Fibroblast of lung (primary cell): ENCODE data around the gene C1orf167. TPM values are rescaled to one million over a fixed set of nuclear protein-coding genes. Genes with fewer than 3 reads are reported as not detected.

Experiments
- DNase-seq, 2 donors: peaks; one replicate each; pipeline versions ENCODE4 v3.0.0 to v3.0.0-alpha.2; 2010; ENCODE audit warnings: low read depth in 2 of 2
- H2AFZ ChIP-seq: 2 replicates; pipeline ENCODE4 v1.5.1; 2012; ENCODE audit warnings: low read length, control low read depth, inconsistent platforms
- H3K27ac ChIP-seq: 2 replicates; pipeline ENCODE4 v1.5.1; 2011; ENCODE audit warnings: low read length, control low read depth; ENCODE audit not compliant: insufficient read depth
- H3K27me3 ChIP-seq: 2 replicates; pipeline ENCODE4 v1.5.1; 2011; ENCODE audit warnings: mild to moderate bottlenecking, low read length; ENCODE audit not compliant: control insufficient read depth, insufficient read depth
- H3K36me3 ChIP-seq: 2 replicates; pipeline ENCODE4 v1.5.1; 2011; ENCODE audit warnings: low read length; ENCODE audit not compliant: control insufficient read depth, insufficient read depth
- H3K4me1 ChIP-seq: 2 replicates; pipeline ENCODE4 v1.5.1; 2011; ENCODE audit warnings: low read length; ENCODE audit not compliant: control insufficient read depth, insufficient read depth; ENCODE audit errors: extremely low read depth
- H3K4me2 ChIP-seq: 2 replicates; pipeline ENCODE4 v1.5.1; 2011; ENCODE audit warnings: low read length, control low read depth; ENCODE audit not compliant: insufficient read depth; ENCODE audit errors: extremely low read depth
- H3K4me3 ChIP-seq, 4 experiments: fragments of 200-600 bp in 1 of 4; sonication (generic) in 1 of 4; replicated peaks in 1 of 4; 2 replicates each; pipeline ENCODE4 v1.5.1; 2011 to 2016; ENCODE audit warnings: low read length in 4 of 4, low read depth in 3 of 4, mild to moderate bottlenecking in 3 of 4, control low read depth in 2 of 4, inconsistent platforms in 1 of 4, mixed read lengths in 1 of 4; ENCODE audit not compliant: insufficient read depth in 1 of 4; ENCODE audit errors: control extremely low read depth in 1 of 4
- H3K79me2 ChIP-seq: 2 replicates; pipeline ENCODE4 v1.5.1; 2012; ENCODE audit warnings: mild to moderate bottlenecking, low read length, inconsistent platforms; ENCODE audit not compliant: control insufficient read depth, insufficient read depth
- H3K9ac ChIP-seq: 2 replicates; pipeline ENCODE4 v1.5.1; 2011; ENCODE audit warnings: mild to moderate bottlenecking, low read length, control low read depth; ENCODE audit not compliant: insufficient read depth
- H3K9me3 ChIP-seq: 2 replicates; pipeline ENCODE4 v1.5.1; 2012; ENCODE audit warnings: low read depth, low read length; ENCODE audit not compliant: control insufficient read depth, insufficient read depth
- H4K20me1 ChIP-seq: 2 replicates; pipeline ENCODE4 v1.5.1; 2011; ENCODE audit warnings: low read length; ENCODE audit not compliant: control insufficient read depth, insufficient read depth; ENCODE audit errors: extremely low read depth
- CTCF ChIP-seq, 2 donors: IDR thresholded peaks in 1 of 2; conservative IDR thresholded peaks in 1 of 2; 1 replicate in 1 of 2; 2 replicates in 1 of 2; pipeline ENCODE4 v1.5.1; 2011 to 2012; ENCODE audit warnings: low read length in 2 of 2, control low read depth in 1 of 2, inconsistent platforms in 1 of 2, low read depth in 1 of 2, mild to moderate bottlenecking in 1 of 2
- EZH2 ChIP-seq: IDR thresholded peaks from 2 replicates; pipeline ENCODE4 v1.5.1; 2012; ENCODE audit warnings: low read length, control low read depth, mild to moderate bottlenecking; ENCODE audit errors: missing control alignments
- polyA plus RNA-seq, 2 donors: library from polyadenylated mRNA; depleted of rRNA in 1 of 2; stranded (reverse) in 1 of 2; unstranded in 1 of 2; fragments of >200 nt; gene quantifications; 2 replicates each; pipeline ENCODE4 v1.2.1, GENCODE V29; 2011 to 2012; ENCODE audit warnings: missing spikeins in 1 of 2
- total RNA-seq: library from RNA; depleted of rRNA; stranded (reverse); fragments of >200 nt; gene quantifications from 2 replicates; pipeline ENCODE4 v1.2.1, GENCODE V29; 2014

C1orf167 gene
- total and polyA plus RNA-seq, 2 donors (not counting 1 experiment from before 2014, with no cell fraction given), result 0.39 to 0.99 TPM

GRCh38 chr1:11728126-11728806, 33.7 kb upstream of the C1orf167 start:
- Histone ChIP-seq H3K9me3 (no peaks in the 10 kb centered on the region), H3K79me2 (no peaks in the 10 kb centered on the region), H3K27me3 (no peaks in the 10 kb centered on the region), H3K36me3 (no peaks in the 10 kb centered on the region), H3K4me3 (no peak overlapping the region), H3K27ac (no peak overlapping the region), H2AFZ (no peak overlapping the region), H3K4me2 (no peak overlapping the region), H4K20me1 (no peaks in the 10 kb centered on the region), H3K9ac (no peak overlapping the region), H3K4me1 (peaks cover 9% of the 10 kb centered on the region)
- TF ChIP-seq EZH2 (no peak), CTCF (conservative IDR thresholded peaks at IDR 0.05 in 1 of 2, IDR thresholded peaks at IDR 0.05 in 1 of 2; ENCODE audit: low read depth in 1 of 2, low read length in 2 of 2) (no peak)
- no peak for DNase-seq

GRCh38 chr1:11729155-11729497, 32.9 kb upstream of the C1orf167 start:
- H3K4me2 ChIP-seq, result no peak overlapping the region

More at GRCh38 chr1:11729155-11729497, 32.9 kb upstream of the C1orf167 start:
- Histone ChIP-seq H3K36me3 (no peaks in the 10 kb centered on the region), H4K20me1 (no peaks in the 10 kb centered on the region), H3K27me3 (no peaks in the 10 kb centered on the region), H3K79me2 (no peaks in the 10 kb centered on the region), H3K27ac (no peak overlapping the region), H3K9me3 (no peaks in the 10 kb centered on the region), H3K4me3 (no peak overlapping the region), H3K9ac (no peak overlapping the region), H3K4me1 (peaks cover 9% of the 10 kb centered on the region), H2AFZ (no peak overlapping the region)
- no peak for DNase-seq
- TF ChIP-seq CTCF (conservative IDR thresholded peaks at IDR 0.05 in 1 of 2, IDR thresholded peaks at IDR 0.05 in 1 of 2; ENCODE audit: low read depth in 1 of 2, low read length in 2 of 2) (no peak), EZH2 (no peak)
